OCI-LY3 (cell line): Measurements from ENCODE around the gene C3orf20.

ENCODE experiments used
- CTCF ChIP-seq: fragments of 200-600, 300-600 bp; sonication (generic); IDR thresholded peaks from 2 replicates; pipeline ENCODE4 v1.5.1; 2014; ENCODE audit warnings: antibody characterized with exemption, low read length, low read depth
- EZH2phosphoT487 ChIP-seq: fragments of 200-600 bp; shearing (Covaris generic); IDR thresholded peaks from 2 replicates; pipeline ENCODE4 v1.6.1; 2018; ENCODE audit warnings: antibody characterized with exemption, mixed run types, low read depth

- TF ChIP-seq CTCF: no peak
- TF ChIP-seq EZH2phosphoT487: no peak
Measured at GRCh38 chr3:14810801-14811661, 136.1 kb downstream of the C3orf20 start.
